ENCODE measurements around the gene SOX21. TPM values are rescaled to one million over a fixed set of nuclear protein-coding genes. Genes with fewer than 3 reads are reported as not detected.

Gene SOX21
- total RNA-seq, 1 experiment from 2014 or later, result 11.4 TPM

DNA sequence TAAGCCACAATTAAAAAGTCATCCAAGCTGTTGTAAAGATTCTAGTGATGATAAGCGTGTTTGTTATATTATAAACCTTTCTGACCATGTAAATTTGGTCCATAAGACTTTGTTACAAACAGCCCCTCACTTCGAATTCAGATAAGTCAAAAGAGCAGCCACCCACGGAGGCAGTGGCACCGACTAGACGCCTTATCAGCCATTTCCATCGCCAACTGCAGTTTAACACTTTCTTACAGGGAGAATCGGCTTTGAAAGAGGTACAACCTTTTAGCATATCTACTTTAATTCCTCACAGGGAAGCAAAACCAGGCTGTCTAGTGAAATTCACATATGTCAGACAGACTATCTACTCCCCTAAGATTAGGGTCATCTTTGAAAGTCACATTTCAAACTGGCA, 47.5 kb downstream of the SOX21 start:
- Mint-ChIP-seq H3K36me3 (no peaks in the 10 kb centered on the region), H3K4me3 (no peak overlapping the region), H3K27ac (no peak overlapping the region), H3K4me1 (peaks cover 32% of the 10 kb centered on the region), H3K9me3 (no peaks in the 10 kb centered on the region), H3K27me3 (ENCODE audit: low read depth) (peaks cover 5% of the 10 kb centered on the region)
- POLR2A ChIA-PET, result no interaction called here
- CTCF ChIA-PET, result no interaction called here
- TF ChIP-seq E2F1 (CRISPR knock-in tag; IDR thresholded peaks at IDR 0.05), result no peak
- DNase-seq (ENCODE audit: low spot score) (no peak), ATAC-seq (no peak)

DNA sequence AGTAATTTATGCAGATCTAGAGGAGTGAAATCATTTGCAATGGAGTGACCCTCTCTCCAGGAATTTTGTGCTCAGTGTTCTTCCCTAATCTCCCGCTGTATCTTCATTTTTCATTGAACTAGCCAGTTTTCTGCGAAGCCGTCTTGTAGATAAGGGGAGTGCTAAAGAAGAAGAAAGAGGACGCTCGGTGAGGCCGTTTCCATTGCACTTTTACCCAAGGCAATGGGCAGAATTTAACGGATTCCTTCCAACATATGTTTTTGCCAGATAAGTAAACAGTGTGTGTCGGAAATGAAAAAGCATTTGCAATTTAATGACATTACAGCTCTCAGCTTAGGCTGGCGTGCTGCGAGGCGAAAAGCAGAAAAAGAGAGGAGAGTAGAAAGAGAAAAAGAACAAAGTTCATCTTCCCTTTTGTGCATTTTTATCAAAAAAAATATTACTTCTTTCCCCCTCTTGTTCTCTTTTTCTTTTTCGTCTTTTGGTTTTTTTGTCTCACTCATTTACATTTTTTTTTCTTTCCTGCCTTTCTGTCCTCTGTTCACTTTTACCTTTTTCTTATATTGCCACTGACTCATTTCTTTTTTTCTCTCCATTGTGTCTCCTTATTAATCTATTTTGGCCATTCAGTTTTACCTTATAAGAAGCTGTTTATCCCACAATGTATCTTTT, 49.9 kb downstream of the SOX21 start:
- no peaks in the 10 kb centered on the region for H3K9me3 Mint-ChIP-seq
- ChIA-PET POLR2A (interaction anchor here (0.6 kb wide), 1 partner anchor 14 kb away, joined by 3 read pairs; no protein-coding TSS in a partner anchor), CTCF (interaction anchor here (1.2 to 3.5 kb wide), 5 partner anchors 11 to 742 kb away, joined by 3 to 33 read pairs (median 6); partner anchors contain the start of gene SOX21)
- H3K36me3 Mint-ChIP-seq, result no peaks in the 10 kb centered on the region
- H3K27ac Mint-ChIP-seq, result no peak overlapping the region
- TF ChIP-seq JAZF1 (CRISPR knock-in tag; IDR thresholded peaks at IDR 0.05), result no peak
- no peak for TF ChIP-seq STAT6 (CRISPR knock-in tag; conservative IDR thresholded peaks at IDR 0.05; ENCODE audit: low read depth)
- no peak for TF ChIP-seq ELF4 (CRISPR knock-in tag; IDR thresholded peaks at IDR 0.05; ENCODE audit: low read depth)
- TF ChIP-seq NFYB (CRISPR knock-in tag; conservative IDR thresholded peaks at IDR 0.05; ENCODE audit: low read depth), result no peak
- TF ChIP-seq PRDM15 (CRISPR knock-in tag; IDR thresholded peaks at IDR 0.05), result no peak
- TF ChIP-seq ATF1 (CRISPR knock-in tag; IDR thresholded peaks at IDR 0.05), result no peak
- TF ChIP-seq FOXP4 (CRISPR knock-in tag; IDR thresholded peaks at IDR 0.05), result no peak
- no peak for TF ChIP-seq ESRRA (CRISPR knock-in tag; IDR thresholded peaks at IDR 0.05; ENCODE audit: borderline replicate concordance)
- TF ChIP-seq, protein P1, sequence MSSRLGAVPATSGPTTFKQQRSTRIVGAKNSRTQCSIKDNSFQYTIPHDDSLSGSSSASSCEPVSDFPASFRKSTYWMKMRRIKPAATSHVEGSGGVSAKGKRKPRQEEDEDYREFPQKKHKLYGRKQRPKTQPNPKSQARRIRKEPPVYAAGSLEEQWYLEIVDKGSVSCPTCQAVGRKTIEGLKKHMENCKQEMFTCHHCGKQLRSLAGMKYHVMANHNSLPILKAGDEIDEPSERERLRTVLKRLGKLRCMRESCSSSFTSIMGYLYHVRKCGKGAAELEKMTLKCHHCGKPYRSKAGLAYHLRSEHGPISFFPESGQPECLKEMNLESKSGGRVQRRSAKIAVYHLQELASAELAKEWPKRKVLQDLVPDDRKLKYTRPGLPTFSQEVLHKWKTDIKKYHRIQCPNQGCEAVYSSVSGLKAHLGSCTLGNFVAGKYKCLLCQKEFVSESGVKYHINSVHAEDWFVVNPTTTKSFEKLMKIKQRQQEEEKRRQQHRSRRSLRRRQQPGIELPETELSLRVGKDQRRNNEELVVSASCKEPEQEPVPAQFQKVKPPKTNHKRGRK (CRISPR knock-in tag; IDR thresholded peaks at IDR 0.05; ENCODE audit: borderline replicate concordance), result no peak
- no peak for TF ChIP-seq ZSCAN18 (CRISPR knock-in tag; IDR thresholded peaks at IDR 0.05)
- TF ChIP-seq TEAD4 (CRISPR knock-in tag; IDR thresholded peaks at IDR 0.05), result no peak
- no peak for TF ChIP-seq GABPB1 (CRISPR knock-in tag; IDR thresholded peaks at IDR 0.05)
- TF ChIP-seq, protein P2, sequence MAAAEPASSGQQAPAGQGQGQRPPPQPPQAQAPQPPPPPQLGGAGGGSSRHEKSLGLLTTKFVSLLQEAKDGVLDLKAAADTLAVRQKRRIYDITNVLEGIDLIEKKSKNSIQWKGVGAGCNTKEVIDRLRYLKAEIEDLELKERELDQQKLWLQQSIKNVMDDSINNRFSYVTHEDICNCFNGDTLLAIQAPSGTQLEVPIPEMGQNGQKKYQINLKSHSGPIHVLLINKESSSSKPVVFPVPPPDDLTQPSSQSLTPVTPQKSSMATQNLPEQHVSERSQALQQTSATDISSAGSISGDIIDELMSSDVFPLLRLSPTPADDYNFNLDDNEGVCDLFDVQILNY (CRISPR knock-in tag; IDR thresholded peaks at IDR 0.05), result no peak
- no peak for TF ChIP-seq SOX15 (CRISPR knock-in tag; IDR thresholded peaks at IDR 0.05)
- TF ChIP-seq, protein P3, sequence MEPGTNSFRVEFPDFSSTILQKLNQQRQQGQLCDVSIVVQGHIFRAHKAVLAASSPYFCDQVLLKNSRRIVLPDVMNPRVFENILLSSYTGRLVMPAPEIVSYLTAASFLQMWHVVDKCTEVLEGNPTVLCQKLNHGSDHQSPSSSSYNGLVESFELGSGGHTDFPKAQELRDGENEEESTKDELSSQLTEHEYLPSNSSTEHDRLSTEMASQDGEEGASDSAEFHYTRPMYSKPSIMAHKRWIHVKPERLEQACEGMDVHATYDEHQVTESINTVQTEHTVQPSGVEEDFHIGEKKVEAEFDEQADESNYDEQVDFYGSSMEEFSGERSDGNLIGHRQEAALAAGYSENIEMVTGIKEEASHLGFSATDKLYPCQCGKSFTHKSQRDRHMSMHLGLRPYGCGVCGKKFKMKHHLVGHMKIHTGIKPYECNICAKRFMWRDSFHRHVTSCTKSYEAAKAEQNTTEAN (CRISPR knock-in tag; IDR thresholded peaks at IDR 0.05), result no peak
- no peak for TF ChIP-seq FOXJ3 (CRISPR knock-in tag; IDR thresholded peaks at IDR 0.05; ENCODE audit: borderline replicate concordance)
- no peak overlapping the region; the same call in 1 of the 2 replicates for H3K4me3 Mint-ChIP-seq
- no peak for DNase-seq (ENCODE audit: low spot score)
- H3K4me1 Mint-ChIP-seq, result peaks cover 36% of the 10 kb centered on the region
- H3K27me3 Mint-ChIP-seq (ENCODE audit: low read depth), result peaks cover 5% of the 10 kb centered on the region
- no peak for ATAC-seq

Data from WTC11 (cell line).